ENCODE data around the gene EIF4E1B. TPM values are rescaled to one million over a fixed set of nuclear protein-coding genes. Genes with fewer than 3 reads are reported as not detected.

Gene EIF4E1B
- total and polyA plus RNA-seq, 2 experiments from 2014 or later, result not detected

DNA sequence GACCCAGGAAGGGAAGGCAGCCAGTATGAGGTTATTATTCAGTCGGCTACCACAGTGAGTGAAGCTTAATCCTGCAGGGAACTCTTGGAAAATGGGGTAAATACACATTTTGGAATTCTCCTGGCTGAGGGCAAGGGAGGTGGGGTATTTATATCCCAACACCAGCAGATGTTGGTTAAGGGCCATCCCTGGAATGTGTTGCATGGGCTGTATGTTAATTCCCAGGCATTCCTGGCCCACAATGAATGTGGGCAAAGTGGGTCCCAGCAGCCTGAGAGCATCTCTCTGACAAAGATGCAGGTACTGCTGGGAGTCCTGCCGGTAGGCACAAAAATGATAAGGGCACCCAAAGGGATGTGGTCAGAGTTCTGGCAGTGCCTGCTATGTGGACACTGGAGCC lies 17.6 kb upstream of the EIF4E1B start:
- DNase-seq (ENCODE audit: low read depth in 1 of 2, low spot score in 1 of 2), result no peak
- TF ChIP-seq, protein P1, sequence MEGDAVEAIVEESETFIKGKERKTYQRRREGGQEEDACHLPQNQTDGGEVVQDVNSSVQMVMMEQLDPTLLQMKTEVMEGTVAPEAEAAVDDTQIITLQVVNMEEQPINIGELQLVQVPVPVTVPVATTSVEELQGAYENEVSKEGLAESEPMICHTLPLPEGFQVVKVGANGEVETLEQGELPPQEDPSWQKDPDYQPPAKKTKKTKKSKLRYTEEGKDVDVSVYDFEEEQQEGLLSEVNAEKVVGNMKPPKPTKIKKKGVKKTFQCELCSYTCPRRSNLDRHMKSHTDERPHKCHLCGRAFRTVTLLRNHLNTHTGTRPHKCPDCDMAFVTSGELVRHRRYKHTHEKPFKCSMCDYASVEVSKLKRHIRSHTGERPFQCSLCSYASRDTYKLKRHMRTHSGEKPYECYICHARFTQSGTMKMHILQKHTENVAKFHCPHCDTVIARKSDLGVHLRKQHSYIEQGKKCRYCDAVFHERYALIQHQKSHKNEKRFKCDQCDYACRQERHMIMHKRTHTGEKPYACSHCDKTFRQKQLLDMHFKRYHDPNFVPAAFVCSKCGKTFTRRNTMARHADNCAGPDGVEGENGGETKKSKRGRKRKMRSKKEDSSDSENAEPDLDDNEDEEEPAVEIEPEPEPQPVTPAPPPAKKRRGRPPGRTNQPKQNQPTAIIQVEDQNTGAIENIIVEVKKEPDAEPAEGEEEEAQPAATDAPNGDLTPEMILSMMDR (IDR thresholded peaks at IDR 0.05; ENCODE audit: low read depth, low read length), result no peak
- no peaks in the 10 kb centered on the region for H3K36me3 ChIP-seq
- H3K9me3 ChIP-seq (ENCODE audit: low read depth), result no peaks in the 10 kb centered on the region
- H3K4me1 ChIP-seq (ENCODE audit: low read depth), result peaks cover 9% of the 10 kb centered on the region
- peaks cover 16% of the 10 kb centered on the region for H3K27me3 ChIP-seq
- no peak overlapping the region for H3K4me3 ChIP-seq
- no peak overlapping the region for H3K27ac ChIP-seq

DNA sequence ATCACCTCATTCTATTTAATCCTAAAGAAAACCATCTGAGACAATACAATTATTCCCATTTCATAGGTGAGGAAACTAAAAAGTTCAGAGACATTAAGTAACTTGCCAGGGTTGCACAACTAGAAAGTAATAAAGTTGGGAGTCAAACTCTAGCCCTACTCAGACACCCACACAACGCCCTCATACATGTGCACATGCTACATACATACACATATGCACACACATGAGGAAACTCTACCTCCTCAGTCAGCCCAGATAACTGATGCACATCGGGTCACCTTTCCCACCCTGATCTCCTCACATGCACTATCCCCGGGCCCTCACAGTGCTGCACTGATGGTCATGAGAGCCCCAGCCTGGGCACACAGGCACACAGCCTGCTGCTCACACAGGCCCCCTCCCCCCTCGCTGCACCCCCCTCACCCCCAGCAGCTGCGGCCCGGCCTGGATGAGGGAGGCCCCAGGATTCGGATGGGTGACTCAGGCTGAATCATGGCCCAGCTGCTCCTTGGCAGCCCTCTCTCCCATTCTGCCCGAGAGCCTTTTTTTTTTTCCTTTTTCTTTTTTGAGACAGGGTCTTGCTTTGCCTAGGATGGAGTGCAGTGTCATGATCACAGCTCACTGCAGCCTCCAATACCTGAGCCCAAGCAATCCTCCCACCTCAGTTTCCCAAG lies 15.5 kb upstream of the EIF4E1B start:
- no peaks in the 10 kb centered on the region for H3K9me3 ChIP-seq (ENCODE audit: low read depth)
- H3K4me1 ChIP-seq (ENCODE audit: low read depth), result peaks cover 9% of the 10 kb centered on the region
- peak in 1 of 2 donors; percentile 72 for DNase-seq (ENCODE audit: low read depth in 1 of 2, low spot score in 1 of 2)
- H3K27me3 ChIP-seq, result peaks cover 22% of the 10 kb centered on the region
- no peak overlapping the region for H3K27ac ChIP-seq
- no peak overlapping the region for H3K4me3 ChIP-seq
- H3K36me3 ChIP-seq, result no peaks in the 10 kb centered on the region
- TF ChIP-seq, protein P1 (IDR thresholded peaks at IDR 0.05; ENCODE audit: low read depth, low read length), result no peak

DNA sequence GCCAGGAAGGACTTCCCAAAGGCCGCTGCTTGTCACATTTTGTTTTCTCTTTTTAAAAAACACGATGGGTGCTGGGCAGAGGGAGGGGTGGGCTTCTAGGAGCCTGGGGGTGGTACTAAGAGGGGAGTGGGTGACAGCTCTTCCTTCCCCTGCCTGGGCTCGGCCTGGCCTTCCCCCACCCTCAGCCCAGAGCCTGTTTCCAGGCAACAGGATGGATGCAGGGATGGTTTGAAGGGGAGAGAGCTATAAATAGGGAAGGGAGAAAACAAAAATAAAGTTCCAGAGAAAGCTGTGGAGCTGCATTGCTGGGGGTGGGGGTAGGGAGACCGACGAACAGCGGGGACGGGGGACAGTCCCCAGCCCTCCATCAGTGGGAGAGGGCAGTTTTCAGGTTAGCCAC lies 14.0 kb upstream of the EIF4E1B start:
- no peaks in the 10 kb centered on the region for H3K9me3 ChIP-seq (ENCODE audit: low read depth)
- H3K4me1 ChIP-seq (ENCODE audit: low read depth), result peaks cover 11% of the 10 kb centered on the region
- H3K36me3 ChIP-seq, result no peaks in the 10 kb centered on the region
- DNase-seq (ENCODE audit: low read depth in 1 of 2, low spot score in 1 of 2), result no peak
- TF ChIP-seq, protein P1 (IDR thresholded peaks at IDR 0.05; ENCODE audit: low read depth, low read length), result no peak
- no peak overlapping the region for H3K27ac ChIP-seq
- peaks cover 20% of the 10 kb centered on the region for H3K27me3 ChIP-seq
- no peak overlapping the region for H3K4me3 ChIP-seq

DNA sequence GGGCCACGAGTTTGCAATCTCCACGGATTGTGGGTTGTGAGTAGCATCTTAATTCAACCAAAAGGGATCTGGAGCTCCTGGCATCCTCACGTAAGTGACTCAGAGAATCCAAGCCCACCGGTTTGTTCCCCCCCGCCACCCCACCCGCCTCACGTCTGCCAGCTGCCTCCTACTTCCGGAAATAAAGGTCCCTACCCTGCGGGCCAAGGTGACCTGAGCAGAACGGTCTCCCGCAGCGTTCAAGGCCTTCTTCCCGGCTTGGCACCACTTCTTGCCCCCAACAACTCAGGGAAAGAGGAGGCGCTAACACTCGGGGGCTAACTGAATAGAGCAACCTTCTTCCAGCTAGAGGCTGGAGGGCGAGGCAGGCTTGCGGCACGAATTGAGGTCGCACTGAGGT lies 11.7 kb upstream of the EIF4E1B start:
- TF ChIP-seq, protein P1 (IDR thresholded peaks at IDR 0.05; ENCODE audit: low read depth, low read length), result no peak
- Histone ChIP-seq H3K36me3 (no peaks in the 10 kb centered on the region), H3K4me3 (no peak overlapping the region), H3K9me3 (ENCODE audit: low read depth) (no peaks in the 10 kb centered on the region), H3K4me1 (ENCODE audit: low read depth) (peaks cover 14% of the 10 kb centered on the region), H3K27me3 (peaks cover 20% of the 10 kb centered on the region), H3K27ac (no peak overlapping the region)
- DNase-seq (ENCODE audit: low read depth in 1 of 2, low spot score in 1 of 2), result no peak

DNA sequence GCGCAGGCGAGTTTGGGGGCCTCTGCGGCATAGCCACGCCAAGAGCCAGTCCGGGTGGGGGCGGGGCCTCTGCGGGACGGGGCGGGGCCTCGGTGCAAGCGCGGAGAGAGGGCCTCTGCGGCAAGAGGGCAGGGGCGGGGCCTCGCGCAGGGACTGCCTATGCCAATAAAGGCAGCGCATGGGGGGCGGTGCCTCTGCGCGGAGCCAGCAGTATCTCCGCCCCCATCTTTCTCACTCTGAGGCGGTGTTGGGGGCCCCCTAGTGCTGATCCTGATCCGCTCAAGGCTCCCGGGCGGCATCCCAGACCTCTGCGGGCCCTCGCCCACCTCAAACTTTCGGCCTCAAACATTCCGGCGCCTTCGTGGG lies 11.3 kb upstream of the EIF4E1B start:
- DNase-seq (ENCODE audit: low read depth in 1 of 2, low spot score in 1 of 2), result peak; percentile 90 to 93
- Histone ChIP-seq H3K4me3 (no peak overlapping the region), H3K9me3 (ENCODE audit: low read depth) (no peaks in the 10 kb centered on the region), H3K27ac (no peak overlapping the region), H3K4me1 (ENCODE audit: low read depth) (peaks cover 14% of the 10 kb centered on the region), H3K27me3 (peaks cover 20% of the 10 kb centered on the region), H3K36me3 (no peaks in the 10 kb centered on the region)
- TF ChIP-seq, protein P1 (IDR thresholded peaks at IDR 0.05; ENCODE audit: low read depth, low read length), result peak; percentile 49
